GM12878 (cell line): ENCODE measurements around the gene ARHGEF26. TPM values are rescaled to one million over a fixed set of nuclear protein-coding genes. Genes with fewer than 3 reads are reported as not detected.

ENCODE experiments used
- ATAC-seq: fragments of 200-7000 bp; cut with Tn5 transposase; 3 replicates; pipeline ENCODE4 v1.9.1; 2020; ENCODE audit warnings: mild to moderate bottlenecking, moderate library complexity
- BruUV-seq: library from RNA; stranded (reverse); fragments of 400-500 nt; replicated peaks from 2 replicates; lab custom pipeline; 2021; lab: Mats Ljungman, UMichigan
- CTCF ChIA-PET: fragments of 300-600 bp; sonication (Branson Sonifier 250); formaldehyde crosslinking; extraction: SDS; loops from one replicate; lab custom pipeline; 2021; ENCODE audit warnings: inconsistent platforms; lab: Yijun Ruan, JAX
- POLR2A ChIA-PET: fragments of 350-600 bp; formaldehyde crosslinking; extraction: SDS; loops from one replicate; lab custom pipeline; 2021; ENCODE audit warnings: inconsistent platforms; lab: Charles Lee
- RAD21 ChIA-PET: fragments of 300-600 bp; sonication (Branson Sonifier 250); formaldehyde crosslinking; loops from one replicate; lab custom pipeline; 2023; ENCODE audit warnings: antibody characterized with exemption; ENCODE audit not compliant: unreplicated experiment; lab: Charles Lee
- SMC1A ChIA-PET: fragments of 300-600 bp; sonication (Branson Sonifier 250); formaldehyde crosslinking; loops from one replicate; lab custom pipeline; 2023; ENCODE audit not compliant: unreplicated experiment, uncharacterized antibody; lab: Charles Lee
- DNase-seq: peaks from one replicate; pipeline ENCODE4 v3.0.0-alpha.2; 2011; ENCODE audit warnings: low read depth, low spot score
- FAIRE-seq: peaks from 3 replicates; lab custom pipeline; 2011; peaks lifted over from hg19 to GRCh38; lab: Jason Lieb, UNC
- H2AFZ ChIP-seq: 2 replicates; pipeline ENCODE4 v1.6.0; 2011; ENCODE audit warnings: low read depth, low read length, control low read depth; ENCODE audit not compliant: control insufficient read depth
- H3K27ac ChIP-seq: 2 replicates; pipeline ENCODE4 v1.5.1; 2011; ENCODE audit warnings: control low read depth; ENCODE audit not compliant: control insufficient read depth, insufficient read depth
- H3K27me3 ChIP-seq, 2 experiments: replicated peaks in 1 of 2; 2 replicates each; pipeline versions ENCODE4 v1.6.0 to v1.6.1; 2011; ENCODE audit warnings: low read length in 1 of 2; ENCODE audit not compliant: control insufficient read depth in 2 of 2, insufficient read depth in 2 of 2
- H3K36me3 ChIP-seq, 2 experiments: 2 replicates each; pipeline ENCODE4 v1.5.1; 2011; ENCODE audit warnings: low read length in 1 of 2; ENCODE audit not compliant: control insufficient read depth in 2 of 2, insufficient read depth in 2 of 2
- H3K4me1 ChIP-seq: 2 replicates; pipeline ENCODE4 v1.6.1; 2011; ENCODE audit warnings: mild to moderate bottlenecking, low read length, moderate library complexity, mixed read lengths; ENCODE audit not compliant: control insufficient read depth, insufficient read depth
- H3K4me2 ChIP-seq: 2 replicates; pipeline ENCODE4 v1.6.0; 2011; ENCODE audit warnings: control low read depth; ENCODE audit not compliant: control insufficient read depth, insufficient read depth
- H3K4me3 ChIP-seq: fragments of 200-600 bp; sonication (generic); 2 replicates; pipeline ENCODE4 v1.5.1; 2016
- H3K79me2 ChIP-seq: 2 replicates; pipeline ENCODE4 v1.6.0; 2011; ENCODE audit warnings: low read length; ENCODE audit not compliant: control insufficient read depth, insufficient read depth
- H3K9ac ChIP-seq: 2 replicates; pipeline ENCODE4 v1.8.0; 2011; ENCODE audit warnings: low read length, control low read depth, mixed read lengths; ENCODE audit not compliant: control insufficient read depth, insufficient read depth
- H3K9me3 ChIP-seq: replicated peaks from 3 replicates; pipeline ENCODE4 v1.5.1; 2011; ENCODE audit warnings: mild to moderate bottlenecking, low read length; ENCODE audit not compliant: control insufficient read depth, insufficient read depth
- H4K20me1 ChIP-seq: 2 replicates; pipeline ENCODE4 v1.6.0; 2011; ENCODE audit not compliant: control insufficient read depth, insufficient read depth
- CHD2 ChIP-seq: IDR thresholded peaks from 2 replicates; pipeline ENCODE4 v1.6.1; 2011; ENCODE audit warnings: low read depth, low read length, improper control_type of control experiment, borderline replicate concordance
- CREB1 ChIP-seq: IDR thresholded peaks from 2 replicates; pipeline ENCODE4 v1.6.1; 2012; ENCODE audit warnings: low read depth, mild to moderate bottlenecking, inconsistent platforms
- GATAD2B ChIP-seq: fragments of 450-650 bp; conservative IDR thresholded peaks from 2 replicates; pipeline ENCODE4 v1.6.1; 2017; ENCODE audit warnings: low read depth, mild to moderate bottlenecking, moderate library complexity
- MYB ChIP-seq: fragments of 150-350 bp; IDR thresholded peaks from 2 replicates; pipeline ENCODE4 v1.6.1; 2014; ENCODE audit warnings: mild to moderate bottlenecking, low read depth, low read length, borderline replicate concordance
- NKRF ChIP-seq: fragments of 450-650 bp; conservative IDR thresholded peaks from 2 replicates; pipeline ENCODE4 v1.6.1; 2017; ENCODE audit warnings: mild to moderate bottlenecking, moderate library complexity
- PAX5 ChIP-seq: IDR thresholded peaks from 2 replicates; pipeline ENCODE4 v1.6.1; 2011; ENCODE audit warnings: low read depth, low read length, borderline replicate concordance
- RCOR1 ChIP-seq: conservative IDR thresholded peaks from 2 replicates; pipeline ENCODE4 v1.6.1; 2012; ENCODE audit warnings: low read depth, low read length, improper control_type of control experiment
- SPI1 ChIP-seq: IDR thresholded peaks from 2 replicates; pipeline ENCODE4 v1.6.1; 2011; ENCODE audit warnings: low read depth, mild to moderate bottlenecking, low read length, moderate library complexity, borderline replicate concordance; ENCODE audit not compliant: insufficient read depth
- ZSCAN29 ChIP-seq: fragments of 450-650 bp; IDR thresholded peaks from 2 replicates; pipeline ENCODE4 v1.6.1; 2017; ENCODE audit warnings: mild to moderate bottlenecking, moderate library complexity
- WGBS: methylation state at CpG from one replicate; pipeline ENCODE4 v1.1.6; 2016; ENCODE audit warnings: low lambda C conversion rate; ENCODE audit not compliant: insufficient replicate concordance, insufficient coverage; ENCODE audit errors: missing lambda C conversion rate; 5-methylcytosine and 5-hydroxymethylcytosine counted together
- in situ Hi-C: fragments of 300-500 bp; cut with MboI; formaldehyde crosslinking; loops from 9 replicates; pipeline ENCODE4 v1.14.3; 2018; ENCODE audit warnings: mixed read lengths
- intact Hi-C: fragments of 100-400 bp; cut with micrococcal nuclease; formaldehyde crosslinking; loops from one replicate; pipeline ENCODE4 v1.14.2; 2022; ENCODE audit not compliant: unreplicated experiment
- polyA plus RNA-seq, 11 experiments: library from polyadenylated mRNA; depleted of rRNA in 4 of 11; unstranded in 6 of 11; stranded (reverse) in 5 of 11; fragments of >200 nt; fragmentation: Nextera tagmentation in 4 of 11; fragmentation: Illumina TruSeq in 1 of 11; extraction: Ambion mirVana in 4 of 11; extraction: Trizol in 1 of 11; gene quantifications; 1 replicate in 1 of 11; 2 replicates in 10 of 11; pipeline versions ENCODE4 v1.2.1 to v1.2.3, GENCODE V29; 2011 to 2016; ENCODE audit warnings: inconsistent platforms in 2 of 11, missing spikeins in 2 of 11, low read depth in 1 of 11
- total RNA-seq, 4 experiments: library from RNA; depleted of rRNA in 3 of 4; stranded (reverse); fragments of >200 nt in 3 of 4; fragmentation: Illumina TruSeq in 1 of 4; extraction: Trizol in 1 of 4; gene quantifications; 2 replicates each; pipeline versions ENCODE4 v1.2.1 to v1.2.3, GENCODE V29; 2013 to 2021

The ARHGEF26 gene
- total and polyA plus RNA-seq, 10 of the 15 experiments (the other 5 are each of a cell fraction or from before 2014, with no cell fraction given): 0.02 to 0.47 (median 0.05) TPM; not detected in 1

- no TSS peak for BruUV-seq
- CTCF ChIA-PET: no interaction called here
- peaks cover 4 to 18% of the 10 kb centered on the region in 2 experiments for H3K27me3 ChIP-seq
- RAD21 ChIA-PET: no interaction called here
- SMC1A ChIA-PET: no interaction called here
- H3K4me3 ChIP-seq: no peak overlapping the region
- H2AFZ ChIP-seq: no peak overlapping the region
- H3K9ac ChIP-seq: no peak overlapping the region
- H3K27ac ChIP-seq: no peak overlapping the region
- no peaks in the 10 kb centered on the region for H3K79me2 ChIP-seq
- no peaks in the 10 kb centered on the region; the same call in 1 of the 2 replicates for H3K4me1 ChIP-seq
- 24% methylated on average over 2 of the region's 2 CpGs for WGBS
- intact Hi-C loops: no loop called here
- no peaks in the 10 kb centered on the region for H4K20me1 ChIP-seq
- no peak for DNase-seq
- POLR2A ChIA-PET: no interaction called here
- TF ChIP-seq PAX5 (no peak), ZSCAN29 (no peak), MYB (no peak), CHD2 (no peak), SPI1 (no peak), CREB1 (no peak), NKRF (no peak), RCOR1 (no peak), GATAD2B (no peak)
- no peak for FAIRE-seq
- no peaks in the 10 kb centered on the region for H3K9me3 ChIP-seq
- in situ Hi-C loops: no loop called here
- H3K36me3 ChIP-seq: no peaks in the 10 kb centered on the region
- no peak for ATAC-seq
- H3K4me2 ChIP-seq: no peak overlapping the region
These were observed 1.2 kb upstream of the ARHGEF26 start for GRCh38 chr3:154119951-154120350.
